Measurements from ENCODE around the gene CACNA1I.

- TF ChIP-seq CTCF (IDR thresholded peaks at IDR 0.05) (no peak), POLR2A (IDR thresholded peaks at IDR 0.05) (no peak), EP300 (IDR thresholded peaks at IDR 0.05) (no peak)
These were observed 40.4 kb upstream of the CACNA1I start for GRCh38 chr22:39530116-39530515.

All from sigmoid colon (tissue), 4 donors.